Measurements from ENCODE around the gene SAMD9. TPM values are rescaled to one million over a fixed set of nuclear protein-coding genes. Genes with fewer than 3 reads are reported as not detected.

The SAMD9 gene
- total RNA-seq, 1 donor from 2014 or later, result 2.8 TPM

Other genes with a start within 250 kb of the SAMD9 start
- 3.7 TPM for gene SAMD9L, start 30.4 kb upstream of the SAMD9 start, total RNA-seq
- not detected for gene HEPACAM2, start 108.5 kb upstream of the SAMD9 start, total RNA-seq
- gene VPS50, start 114.4 kb upstream of the SAMD9 start, total RNA-seq, result 19.5 TPM